GM19099 (cell line): ENCODE measurements around the gene OR2A5.

Experiments used
- POLR2A ChIP-seq: IDR thresholded peaks from 3 replicates; pipeline ENCODE4 v1.6.1; 2011; ENCODE audit warnings: low read depth; ENCODE audit not compliant: insufficient read length; ENCODE audit errors: extremely low read depth

OR2A5 gene

DNA sequence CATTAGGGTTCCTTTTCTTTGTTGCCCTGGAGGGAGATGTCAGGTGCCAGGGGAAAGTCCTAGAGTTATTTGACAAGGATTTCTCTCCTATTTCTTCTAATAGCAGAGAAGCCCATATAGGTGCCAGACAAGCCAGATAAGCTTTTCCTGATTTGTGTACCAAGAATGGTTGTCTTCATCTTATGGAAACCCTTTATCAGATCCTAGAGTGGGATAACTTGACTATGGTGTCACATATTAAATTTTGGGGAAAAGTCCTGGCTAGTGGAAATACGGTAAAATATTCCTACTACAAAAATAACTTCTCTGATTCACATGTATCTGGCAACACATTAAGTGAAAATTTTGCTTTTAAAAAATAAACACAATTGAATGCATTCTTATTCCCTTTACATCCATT, 38.5 kb downstream of the OR2A5 start:
- no peak for TF ChIP-seq POLR2A

DNA sequence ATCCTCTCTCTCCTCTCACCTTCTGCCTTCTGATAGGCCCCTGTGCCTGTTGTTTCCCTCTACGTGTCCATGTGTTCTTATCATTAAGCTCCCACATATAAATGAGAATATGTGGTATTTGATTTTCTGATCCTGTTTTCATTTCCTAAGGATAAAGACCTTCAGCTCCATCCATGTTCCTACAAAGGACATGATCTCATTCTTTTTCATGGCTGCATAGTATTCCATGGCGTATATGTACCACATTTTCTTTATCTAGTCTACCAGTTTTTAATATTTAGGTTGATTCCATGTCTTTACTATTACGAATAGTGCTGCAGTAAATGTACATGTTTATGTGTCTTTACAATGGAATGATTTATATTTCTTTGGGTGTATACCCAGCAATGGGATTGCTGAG, 41.9 kb downstream of the OR2A5 start:
- TF ChIP-seq POLR2A, result no peak

DNA sequence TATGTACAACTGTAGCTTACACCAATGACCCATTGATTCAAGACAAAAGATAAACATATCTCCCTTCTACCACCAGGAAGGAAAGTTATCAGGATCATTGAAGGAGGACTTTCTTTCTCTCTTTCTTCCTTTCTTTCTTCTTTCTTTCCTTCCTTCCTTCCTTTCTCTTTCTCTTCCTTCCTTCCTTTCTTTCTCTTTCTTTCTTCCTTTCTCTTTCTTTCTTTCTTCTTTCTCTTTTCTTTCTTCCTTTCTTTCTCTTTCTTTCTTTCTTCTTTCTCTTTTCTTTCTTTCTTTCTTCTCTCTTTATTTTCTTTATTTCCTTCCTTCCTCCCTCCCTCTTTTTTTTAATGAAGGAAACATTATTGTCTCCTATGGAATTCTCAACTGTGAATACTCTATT, 50.0 kb downstream of the OR2A5 start:
- no peak for TF ChIP-seq POLR2A

DNA sequence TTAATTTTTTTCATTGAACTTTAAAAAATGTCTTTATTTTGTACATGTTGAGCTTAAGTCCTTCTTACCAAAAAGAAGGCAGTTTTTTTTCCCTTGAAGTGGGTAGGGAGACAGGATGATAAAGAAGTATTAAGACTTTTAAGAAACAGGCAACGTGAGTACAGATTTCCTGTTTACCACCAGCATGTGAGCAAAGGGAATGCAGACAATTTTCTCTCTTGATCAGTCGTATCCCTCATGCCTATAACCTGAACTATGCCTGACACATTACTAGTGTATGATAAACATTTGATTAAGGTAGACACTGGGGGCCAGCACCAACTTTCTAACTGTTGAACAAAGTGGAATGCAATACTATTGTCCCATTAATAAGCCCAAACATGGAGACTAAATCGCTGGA, 51.9 kb downstream of the OR2A5 start:
- TF ChIP-seq POLR2A, result no peak

DNA sequence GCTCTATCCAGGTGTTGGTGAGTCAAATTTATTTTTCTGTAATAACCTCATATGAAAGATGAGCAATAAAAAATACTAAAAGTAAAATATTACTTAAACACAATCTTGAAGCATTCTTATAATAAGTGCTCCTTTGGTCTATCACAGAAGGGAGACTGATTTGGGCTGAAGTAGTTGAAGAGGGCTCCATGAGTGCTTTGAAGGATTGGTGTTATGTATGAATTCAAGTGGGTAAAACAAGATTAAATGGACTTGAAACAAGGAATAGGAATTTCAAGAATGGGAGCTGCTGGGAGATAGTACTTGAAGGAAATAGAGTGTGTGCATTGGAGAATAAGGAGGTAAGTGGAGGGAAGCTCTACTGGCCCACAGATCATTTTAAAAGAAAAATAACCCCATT, 53.3 kb downstream of the OR2A5 start:
- TF ChIP-seq POLR2A, result no peak

DNA sequence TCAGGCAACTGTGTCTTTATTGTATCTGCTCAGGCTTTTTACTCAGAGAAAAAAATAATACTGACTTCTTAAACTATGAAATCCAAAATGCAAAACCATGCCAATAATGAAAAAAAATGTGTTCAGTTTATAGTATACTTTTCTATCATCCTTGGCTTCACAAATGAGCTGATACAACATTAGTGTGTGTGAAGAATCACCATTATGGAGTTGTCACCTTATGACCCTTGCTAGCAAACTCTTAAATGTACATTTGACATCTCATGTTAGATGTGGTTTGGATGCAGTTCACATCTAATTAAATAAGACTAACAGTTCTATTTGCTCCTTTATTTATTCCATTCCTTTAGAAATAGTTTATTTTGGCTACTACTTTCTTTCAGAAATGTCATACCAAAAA, 56.5 kb downstream of the OR2A5 start:
- TF ChIP-seq POLR2A, result no peak
